GM19467 (cell line): ENCODE data around the gene SASS6.

Experiments used
- ATAC-seq: cut with Tn5 transposase; IDR thresholded peaks from one replicate; pipeline ENCODE4 v1.9.1; 2021; ENCODE audit warnings: mild to moderate bottlenecking, moderate library complexity; ENCODE audit not compliant: unreplicated experiment

Gene SASS6, protein sequence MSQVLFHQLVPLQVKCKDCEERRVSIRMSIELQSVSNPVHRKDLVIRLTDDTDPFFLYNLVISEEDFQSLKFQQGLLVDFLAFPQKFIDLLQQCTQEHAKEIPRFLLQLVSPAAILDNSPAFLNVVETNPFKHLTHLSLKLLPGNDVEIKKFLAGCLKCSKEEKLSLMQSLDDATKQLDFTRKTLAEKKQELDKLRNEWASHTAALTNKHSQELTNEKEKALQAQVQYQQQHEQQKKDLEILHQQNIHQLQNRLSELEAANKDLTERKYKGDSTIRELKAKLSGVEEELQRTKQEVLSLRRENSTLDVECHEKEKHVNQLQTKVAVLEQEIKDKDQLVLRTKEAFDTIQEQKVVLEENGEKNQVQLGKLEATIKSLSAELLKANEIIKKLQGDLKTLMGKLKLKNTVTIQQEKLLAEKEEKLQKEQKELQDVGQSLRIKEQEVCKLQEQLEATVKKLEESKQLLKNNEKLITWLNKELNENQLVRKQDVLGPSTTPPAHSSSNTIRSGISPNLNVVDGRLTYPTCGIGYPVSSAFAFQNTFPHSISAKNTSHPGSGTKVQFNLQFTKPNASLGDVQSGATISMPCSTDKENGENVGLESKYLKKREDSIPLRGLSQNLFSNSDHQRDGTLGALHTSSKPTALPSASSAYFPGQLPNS

DNA sequence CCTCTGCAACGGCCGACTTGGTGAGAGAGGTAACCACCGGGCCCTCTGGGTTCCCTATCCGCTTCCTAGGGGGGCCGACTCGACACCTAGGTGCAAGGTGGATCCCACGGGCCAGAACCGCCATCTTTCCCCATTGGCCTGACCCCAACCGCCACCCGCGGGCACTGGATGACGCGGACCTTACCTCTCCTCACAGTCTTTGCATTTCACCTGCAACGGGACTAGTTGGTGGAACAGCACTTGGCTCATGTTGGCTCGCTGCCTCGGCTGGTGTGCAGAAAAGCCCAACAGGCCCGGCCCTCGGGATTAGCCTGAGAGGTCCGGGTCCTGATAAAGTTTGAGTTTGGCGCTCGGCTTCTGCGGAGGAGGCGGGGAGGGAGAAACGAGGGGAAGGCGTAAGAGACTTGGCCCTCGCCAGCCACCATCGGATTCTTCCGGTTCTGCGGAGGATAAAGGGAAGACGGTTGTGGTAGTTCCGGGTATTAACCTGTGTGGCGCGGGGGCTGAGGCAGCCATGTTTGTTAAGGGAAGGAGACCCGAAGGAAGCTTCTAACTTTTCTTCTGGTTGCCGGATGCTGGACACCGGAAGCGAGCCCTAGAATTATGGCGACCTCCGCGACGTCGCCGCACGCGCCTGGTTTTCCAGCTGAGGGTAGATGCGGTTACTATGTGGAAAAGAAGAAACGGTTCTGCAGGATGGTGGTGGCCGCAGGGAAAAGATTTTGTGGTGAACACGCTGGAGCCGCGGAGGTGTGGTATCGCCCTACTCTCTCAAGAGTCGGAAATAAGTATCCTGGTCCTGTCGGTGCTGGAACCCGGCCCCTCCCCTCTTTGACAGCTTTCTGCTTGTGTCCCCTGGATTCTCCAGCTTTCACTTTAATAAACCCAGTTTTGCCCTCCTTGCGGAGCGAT, at the start of gene SASS6, which contains the start of gene TRMT13:
Gene SASS6, minus strand, starts transcription at position 365 of the 912 bp plus-strand sequence. Its CDS starts 116 bp downstream, at position 249.
Gene TRMT13, plus strand, starts transcription at position 598 of the 912 bp plus-strand sequence. Its CDS starts 6 bp downstream, at position 604.
- ATAC-seq: peak; percentile 91

DNA sequence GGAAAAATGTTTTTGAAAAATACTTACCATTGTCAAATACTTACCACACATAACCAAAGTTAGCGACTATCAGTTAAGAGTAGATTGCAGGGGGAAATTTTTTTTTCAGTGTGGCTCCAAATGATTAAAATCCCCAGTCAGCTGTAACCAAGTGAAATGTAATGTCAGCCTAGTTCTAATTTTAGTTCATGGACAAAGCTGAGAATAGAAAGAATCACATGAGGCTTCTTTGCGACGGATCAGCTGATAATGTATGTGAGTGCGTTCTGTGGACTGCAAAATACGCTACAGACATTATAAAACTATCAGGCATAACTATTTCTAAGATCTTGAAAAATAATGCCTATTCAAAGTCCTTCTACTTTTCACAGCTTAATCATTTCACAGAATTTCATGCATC, 45.4 kb upstream of the SASS6 start, which contains the start of gene LRRC39:
Gene LRRC39, minus strand, starts transcription at position 166 of the 400 bp plus-strand sequence. CDS start 9,740 bp downstream, outside the sequence.
- no peak for ATAC-seq

DNA sequence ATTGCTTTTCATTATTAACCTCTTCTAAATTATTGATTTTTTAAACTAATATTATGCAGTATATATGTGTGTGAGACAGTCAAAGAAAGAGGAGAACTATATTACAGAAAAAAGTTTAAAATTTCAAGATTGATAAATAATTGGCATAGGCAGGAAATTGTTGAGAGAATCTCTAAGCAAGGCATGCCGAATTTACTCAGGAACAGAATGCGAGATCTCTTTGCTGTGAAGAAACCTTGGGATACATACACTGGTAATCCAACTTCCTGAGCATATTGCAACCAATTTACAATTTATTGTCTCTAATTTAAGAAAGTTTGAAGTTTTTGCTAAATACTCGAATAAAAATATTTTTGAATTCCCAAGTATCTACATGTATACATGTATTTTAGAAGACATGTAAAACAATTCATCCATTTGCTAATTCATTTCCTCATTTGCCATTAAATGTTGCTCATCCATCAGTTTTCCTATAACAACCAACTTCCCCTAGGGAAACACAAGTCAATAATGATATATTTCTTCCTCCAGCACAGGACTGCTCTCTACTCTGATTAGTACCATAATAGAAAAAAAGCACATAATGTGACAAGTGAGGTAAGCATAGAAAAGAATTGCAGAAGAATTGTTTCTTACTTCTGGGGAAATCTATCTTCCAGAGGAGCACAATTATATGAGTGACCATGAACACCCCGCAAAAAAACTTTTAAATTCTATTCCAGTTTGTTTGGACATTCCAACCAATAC, 44.7 kb upstream of the SASS6 start:
- no peak for ATAC-seq

DNA sequence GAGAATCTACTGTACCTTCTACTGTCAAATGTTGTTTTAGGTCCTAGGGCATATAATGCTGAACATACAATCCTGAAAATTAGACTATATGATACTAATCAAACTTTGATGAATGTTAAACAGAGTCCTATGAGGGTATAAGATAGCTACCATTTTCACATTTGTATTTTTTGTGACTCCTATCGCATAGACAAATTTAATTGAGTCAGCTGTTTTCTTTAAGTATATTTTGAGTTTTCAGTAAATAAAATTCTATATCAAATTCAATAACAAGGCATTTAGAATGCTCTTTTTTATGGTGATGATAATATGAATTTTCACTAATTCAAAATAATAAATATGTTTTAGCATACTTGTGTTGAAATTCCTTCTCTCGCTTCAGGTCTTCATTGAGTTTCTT, 35.3 kb upstream of the SASS6 start:
- ATAC-seq: no peak

DNA sequence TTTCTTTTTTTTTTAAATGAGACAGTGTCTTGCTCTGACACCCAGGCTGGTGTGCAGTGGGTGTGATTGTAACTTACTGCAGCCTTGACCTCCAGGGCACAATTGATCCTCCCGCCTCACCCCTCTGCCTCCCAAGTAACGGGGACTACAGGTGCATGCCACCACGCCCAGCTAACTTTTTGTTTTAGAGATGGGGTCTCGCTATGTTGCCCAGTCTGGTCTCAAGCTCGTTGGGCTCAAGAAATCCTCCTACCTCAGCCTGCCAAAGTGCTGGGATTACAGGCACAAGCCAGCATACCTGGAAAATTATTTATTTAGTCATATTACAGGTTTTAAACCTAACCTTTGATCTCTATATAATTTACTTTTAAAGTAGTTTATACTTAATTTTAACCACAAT, 32.0 kb upstream of the SASS6 start:
- no peak for ATAC-seq

DNA sequence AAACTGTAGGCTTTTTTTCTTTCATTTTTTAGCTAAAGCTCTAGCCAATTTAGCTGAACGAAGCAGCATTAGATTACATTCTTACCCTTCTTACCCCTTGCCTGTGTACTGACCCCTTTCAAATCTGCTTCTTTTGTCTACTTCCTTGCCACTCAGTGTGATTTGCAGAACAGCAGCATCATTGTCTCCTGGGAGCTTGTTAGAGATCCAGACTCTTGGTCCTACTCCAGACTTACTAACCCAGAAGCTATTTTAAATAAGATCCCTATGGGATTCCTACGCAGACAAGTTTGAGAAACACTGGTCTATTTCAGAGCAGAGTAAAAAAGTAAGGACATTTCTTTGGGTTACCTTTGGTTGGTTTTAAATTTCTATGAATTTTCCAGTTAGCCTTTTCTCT, 31.5 kb upstream of the SASS6 start:
- ATAC-seq: no peak

DNA sequence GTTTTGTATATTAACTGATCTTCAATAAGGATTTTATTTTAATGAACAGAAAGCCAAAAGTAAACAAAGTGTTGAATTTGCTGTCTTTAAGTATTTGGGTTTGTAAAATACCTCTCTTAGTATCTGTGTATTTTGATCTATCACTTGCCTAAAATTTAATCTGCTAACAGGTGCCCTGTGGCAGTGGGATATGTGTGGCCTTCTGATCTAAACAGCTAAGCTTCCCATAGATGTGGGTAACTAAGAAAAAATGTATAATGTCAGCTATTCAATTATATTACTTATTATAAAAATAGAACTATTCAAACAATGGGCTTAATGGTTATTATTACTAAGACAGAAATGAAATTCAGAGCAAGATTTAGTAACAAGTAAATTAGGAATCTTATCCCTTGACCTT, 30.2 kb upstream of the SASS6 start:
- ATAC-seq: no peak

DNA sequence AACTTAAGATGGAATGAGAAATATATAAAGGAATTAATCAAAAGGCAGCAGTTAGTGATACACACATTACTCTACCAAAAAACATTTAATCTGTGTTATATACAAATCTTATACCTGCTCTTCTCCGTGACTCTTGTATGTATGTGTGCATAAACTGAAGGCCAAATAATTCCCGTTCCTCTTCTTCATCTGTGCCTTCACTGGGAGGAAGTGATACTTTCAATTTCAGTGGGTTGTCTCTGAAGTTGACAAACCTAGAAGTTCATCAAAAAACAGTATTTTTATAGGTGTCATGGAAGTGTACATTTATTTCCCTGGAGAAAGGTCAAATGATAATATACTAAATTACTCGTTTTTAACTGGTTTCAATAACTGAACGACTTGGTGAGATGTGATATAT, 19.5 kb upstream of the SASS6 start:
- peak; percentile 77 for ATAC-seq

DNA sequence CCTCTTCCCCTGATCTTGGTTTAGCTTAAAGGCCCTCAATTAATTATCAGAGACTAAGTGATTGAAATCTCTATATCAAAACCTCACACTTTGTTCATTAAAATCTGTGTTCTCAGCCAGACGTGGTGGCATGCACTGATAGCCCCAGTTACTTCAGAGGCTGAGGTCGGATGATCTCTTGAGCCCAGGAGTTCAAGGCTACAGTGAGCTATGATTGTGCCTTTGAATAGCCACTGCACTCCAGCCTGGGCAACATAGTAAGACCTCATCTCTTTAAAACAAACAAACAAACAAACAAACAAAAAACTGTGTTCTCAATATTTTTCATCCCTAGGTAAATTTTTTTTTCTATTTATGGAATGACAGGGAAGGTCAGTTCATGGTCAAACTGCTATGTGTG, 18.9 kb upstream of the SASS6 start:
- ATAC-seq: no peak

DNA sequence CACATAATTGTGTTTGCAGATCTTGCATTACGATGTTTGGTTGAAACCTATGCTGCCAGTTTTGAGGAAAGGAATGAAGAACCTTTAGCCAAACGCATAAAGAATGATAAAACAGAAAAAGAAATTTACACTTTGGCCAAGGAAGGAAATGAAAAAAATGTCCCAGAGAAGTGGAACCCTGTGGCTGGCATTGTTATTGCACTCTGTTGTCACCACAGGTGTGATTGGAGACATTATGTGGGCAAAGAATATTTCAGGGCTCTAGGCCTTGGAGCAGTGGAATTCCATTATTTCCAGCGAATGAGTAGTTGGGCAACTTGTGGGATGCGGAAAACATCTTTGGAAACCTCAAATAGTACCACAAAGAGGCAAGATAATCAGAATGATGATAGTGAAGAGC, 15.1 kb upstream of the SASS6 start:
- ATAC-seq: no peak

DNA sequence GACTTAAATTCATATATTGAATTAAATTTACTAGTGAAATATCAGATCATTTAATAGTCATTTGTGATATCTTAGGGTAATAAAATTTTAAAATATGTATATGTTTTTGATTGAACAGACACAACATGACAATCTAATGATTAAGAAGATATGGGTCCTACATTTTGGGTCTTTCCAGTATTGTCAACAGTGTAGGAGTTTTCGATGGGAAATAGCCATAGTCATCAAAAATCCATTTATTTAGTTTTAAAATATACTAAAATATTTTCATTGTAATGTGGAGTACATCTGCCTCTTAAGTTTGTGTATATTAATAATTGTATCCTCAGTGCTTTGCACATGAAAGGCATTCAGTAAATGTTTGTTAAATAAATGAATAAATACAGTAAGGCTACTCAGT, 14.2 kb upstream of the SASS6 start:
- no peak for ATAC-seq

DNA sequence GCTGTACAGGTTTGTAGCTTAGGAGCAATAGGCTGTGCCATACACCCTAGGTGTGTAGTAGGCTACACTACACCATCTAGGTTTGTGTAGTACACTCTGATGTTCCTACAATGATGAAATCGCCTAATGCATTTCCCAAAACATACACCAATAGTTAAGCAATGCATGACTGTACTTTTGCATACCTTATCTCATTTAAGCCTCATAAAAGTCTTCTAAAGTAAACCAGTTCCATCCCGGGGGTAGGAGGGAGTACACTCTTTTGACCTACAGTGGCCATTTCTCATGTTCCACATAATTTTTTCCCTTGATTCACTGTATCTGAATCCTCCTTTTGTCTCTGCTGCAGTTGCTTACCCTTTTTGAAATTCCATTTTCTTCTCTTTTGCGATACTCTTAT, 12.4 kb upstream of the SASS6 start:
- no peak for ATAC-seq

DNA sequence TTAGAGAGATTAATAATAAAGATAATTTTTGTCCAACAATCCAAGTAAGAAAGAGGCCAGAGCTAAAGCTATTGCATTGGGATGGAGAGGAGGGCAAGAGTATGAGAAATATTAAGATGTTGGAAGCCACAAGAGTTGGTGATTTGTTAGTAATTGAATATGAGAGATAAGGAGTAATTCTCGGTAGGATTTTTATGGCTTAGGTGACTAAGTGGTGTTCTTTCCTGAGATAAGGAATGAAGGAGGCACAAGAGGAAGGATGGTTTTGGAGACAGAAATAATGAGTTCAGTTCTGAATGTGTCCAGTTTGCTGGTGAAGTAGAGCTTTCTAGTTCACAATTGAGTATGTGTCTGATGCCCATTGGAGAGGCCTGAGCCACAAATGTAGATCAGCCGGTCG, 9.6 kb upstream of the SASS6 start:
- no peak for ATAC-seq

DNA sequence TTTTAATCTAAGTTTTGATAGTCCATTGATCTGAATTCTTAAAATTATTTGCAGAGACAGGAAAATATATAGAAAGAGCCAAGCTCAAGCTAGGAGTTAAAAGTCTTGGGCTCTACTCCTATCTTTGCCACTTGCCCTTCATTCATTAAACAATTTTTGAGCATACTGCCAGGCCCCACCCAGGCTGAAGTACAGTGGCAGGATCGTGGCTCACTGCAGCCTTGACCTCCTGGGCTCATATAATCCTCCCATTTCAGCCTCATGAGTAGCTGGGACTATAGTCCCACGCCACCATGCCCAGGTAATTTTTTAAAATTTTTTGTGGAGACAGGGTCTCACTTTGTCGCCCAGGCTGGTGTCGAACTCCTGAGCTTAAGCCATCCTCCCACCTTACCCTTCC, 8.5 kb upstream of the SASS6 start:
- no peak for ATAC-seq

DNA sequence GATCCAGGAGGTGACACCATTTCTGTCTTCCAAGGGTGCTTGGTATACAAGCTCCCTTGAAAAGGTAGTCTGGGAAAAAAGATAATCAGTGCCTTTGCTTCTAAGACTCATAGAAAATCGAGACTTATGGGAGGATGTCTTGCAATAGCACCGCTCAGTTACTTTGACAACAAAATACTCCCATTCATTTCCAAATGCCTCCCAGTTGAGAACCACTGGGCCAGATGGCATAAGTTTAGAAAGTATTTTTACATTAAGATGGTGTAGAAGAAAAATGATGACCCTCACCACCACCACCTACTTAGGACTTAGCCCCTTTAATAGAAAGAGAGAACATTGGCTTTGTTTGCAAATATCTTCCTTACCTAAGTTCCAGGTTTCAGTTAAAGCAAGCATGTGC, 4.9 kb upstream of the SASS6 start:
- ATAC-seq: no peak

DNA sequence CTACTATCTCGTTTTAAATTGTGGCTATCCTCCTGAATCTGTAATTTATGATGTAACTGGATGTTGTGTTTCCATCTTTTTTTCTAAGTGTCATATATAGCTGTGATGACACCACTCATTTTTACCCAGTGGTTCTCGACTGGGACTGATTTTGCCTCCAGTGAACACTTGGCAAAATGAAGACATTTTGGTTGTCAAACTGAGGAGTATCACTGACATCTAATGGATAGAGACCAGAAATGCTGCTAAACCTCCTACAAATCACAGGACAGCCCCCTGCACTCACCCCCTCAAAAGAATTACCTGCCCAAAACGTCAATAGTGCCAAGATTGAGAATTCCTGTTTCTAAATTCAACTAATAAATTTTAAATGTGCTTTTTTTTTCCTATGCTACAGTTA, 2.1 kb upstream of the SASS6 start:
- no peak for ATAC-seq

DNA sequence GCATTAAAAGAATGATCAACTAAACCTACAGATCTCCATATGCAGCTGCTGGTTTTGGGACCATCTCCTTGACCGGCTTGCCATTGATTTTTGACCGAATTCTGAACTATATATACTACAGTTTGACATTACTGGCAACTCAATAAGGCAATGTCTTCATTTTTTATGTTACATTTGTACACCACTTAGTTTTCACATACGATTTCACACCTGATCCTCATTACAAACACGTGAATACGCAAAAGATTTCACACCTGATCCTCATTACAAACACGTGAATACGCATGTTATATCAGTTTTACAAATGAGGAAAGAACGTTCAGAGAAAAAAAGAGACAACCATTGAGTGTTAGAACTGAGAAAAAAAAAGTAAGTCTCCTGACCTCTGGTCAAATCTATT, 1.1 kb downstream of the SASS6 start:
- ATAC-seq: no peak

DNA sequence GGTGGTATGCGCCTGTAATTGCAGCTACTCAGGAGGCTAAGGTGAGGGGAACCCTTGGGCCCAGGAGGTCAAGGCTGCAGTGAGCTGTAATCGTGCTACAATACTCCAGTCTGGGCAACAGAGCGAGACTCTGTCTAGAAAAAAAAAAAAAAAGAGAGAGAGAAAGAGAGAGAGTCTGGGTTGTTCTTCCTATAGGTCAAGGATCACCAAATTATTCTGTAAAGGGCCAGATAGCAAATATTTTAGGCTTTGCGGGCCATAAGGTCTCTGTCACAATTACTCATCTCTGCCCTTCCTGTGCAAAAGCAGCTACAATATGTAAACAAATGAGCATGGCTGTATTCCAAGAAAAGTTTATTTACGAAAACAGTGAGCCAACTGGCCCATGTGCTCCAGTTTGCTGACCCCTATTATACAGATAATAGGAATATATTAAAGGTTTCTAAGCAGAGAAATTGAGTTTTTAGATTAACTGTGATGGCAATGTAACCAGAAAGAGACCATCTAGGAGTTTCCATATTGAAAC, 2.1 kb downstream of the SASS6 start:
- ATAC-seq: no peak

DNA sequence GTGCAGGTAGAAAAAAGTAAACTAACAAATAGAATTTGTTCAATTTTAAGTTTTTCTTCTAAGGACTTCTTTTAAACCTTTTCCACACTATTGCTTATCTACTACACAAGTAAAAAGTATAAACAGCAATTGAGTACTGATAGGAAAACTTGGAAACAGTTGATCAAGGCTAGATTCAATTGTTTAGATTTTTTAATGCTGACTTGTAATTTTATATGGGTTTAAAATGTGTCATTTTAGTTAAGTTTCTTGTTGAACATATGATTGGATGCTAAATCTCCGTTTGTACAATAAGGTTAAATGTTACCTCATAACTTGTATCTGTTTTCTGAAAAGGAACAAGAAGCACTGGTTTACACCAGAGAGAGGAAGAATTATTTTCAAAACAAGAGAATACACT, 5.5 kb downstream of the SASS6 start:
- ATAC-seq: no peak

DNA sequence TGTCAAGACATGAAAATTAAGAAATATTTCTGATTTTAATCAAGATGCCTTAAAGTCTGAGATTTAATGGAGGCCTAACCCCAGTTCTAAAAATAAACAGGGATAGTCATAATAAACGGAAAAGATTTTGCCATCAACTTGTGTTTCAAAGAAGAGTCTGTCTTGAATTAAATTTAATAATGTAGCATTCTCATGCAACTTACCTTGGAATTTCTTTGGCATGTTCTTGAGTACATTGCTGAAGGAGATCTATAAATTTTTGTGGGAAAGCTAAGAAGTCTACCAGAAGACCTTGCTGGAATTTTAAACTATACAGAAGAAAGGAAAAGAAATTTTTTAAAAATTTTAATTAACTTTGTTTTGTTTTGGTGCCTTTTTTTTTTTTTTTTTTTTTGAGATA, 10.6 kb downstream of the SASS6 start:
- no peak for ATAC-seq
